ENCODE measurements around the gene BOLL. TPM values are rescaled to one million over a fixed set of nuclear protein-coding genes. Genes with fewer than 3 reads are reported as not detected.

BOLL gene
- total RNA-seq, 1 experiment from 2014 or later = not detected

GRCh38 chr2:197782126-197782525 lies 3.0 kb downstream of the BOLL start:
- no peak overlapping the region for H3K23ac ChIP-seq (ENCODE audit: insufficient read length, low read depth, low read length)
- no peak overlapping the region for H2AK5ac ChIP-seq (ENCODE audit: insufficient read length, low read length)
- no peaks in the 10 kb centered on the region for H3K4me1 Mint-ChIP-seq
- H3K9me3 Mint-ChIP-seq = peaks cover 2 to 4% of the 10 kb centered on the region in 2 experiments; a peak in 3 of 5 replicates
- WGBS (ENCODE audit: extremely low coverage, insufficient read length, low lambda C conversion rate) = no CpG with 5 or more reads among the region's 1 CpG
- no peaks in the 10 kb centered on the region for H3K79me1 ChIP-seq (ENCODE audit: insufficient read depth, low read depth, low read length, poor library complexity, severe bottlenecking)
- no peak overlapping the region for H2BK5ac ChIP-seq (ENCODE audit: insufficient read length, low read length)
- H3K23me2 ChIP-seq (ENCODE audit: insufficient read length, low read depth, low read length, poor library complexity, severe bottlenecking) = no peaks in the 10 kb centered on the region
- no peaks in the 10 kb centered on the region for H3K79me2 ChIP-seq (ENCODE audit: insufficient read depth, low read length)
- no peak overlapping the region for H3K4me2 ChIP-seq (ENCODE audit: insufficient read depth, insufficient read length, low read length)
- no peak overlapping the region for H3T11ph ChIP-seq (ENCODE audit: low read length)
- H3K4ac ChIP-seq (ENCODE audit: low read depth, low read length) = no peak overlapping the region
- no peaks in the 10 kb centered on the region for H4K20me1 ChIP-seq (ENCODE audit: control insufficient read depth, insufficient read depth, insufficient read length)
- no peak overlapping the region for H4K8ac ChIP-seq (replicated peaks; ENCODE audit: insufficient read length, low read depth, low read length)
- H3K27ac ChIP-seq (ENCODE audit: insufficient read length, low read depth, low read length) = no peak overlapping the region
- H3K27ac Mint-ChIP-seq = no peak overlapping the region
- no peak overlapping the region for H3K56ac ChIP-seq (ENCODE audit: insufficient read length, low read depth, low read length)
- H3K36me3 Mint-ChIP-seq (ENCODE audit: insufficient read depth in 1 of 3, low read depth in 3 of 3) = peaks cover 2 to 4% (median 2%) of the 10 kb centered on the region in 3 experiments; a peak in 2 of 7 replicates
- no peak overlapping the region for H4K5ac ChIP-seq (ENCODE audit: insufficient read length, low read depth, low read length)
- H3K4me1 ChIP-seq (ENCODE audit: insufficient read depth, low read length) = no peaks in the 10 kb centered on the region
- H3K9ac ChIP-seq (ENCODE audit: extremely low read depth, insufficient read length, low read length) = no peak overlapping the region
- H2BK15ac ChIP-seq (ENCODE audit: low read depth, low read length) = no peak overlapping the region
- no peak overlapping the region for H4K91ac ChIP-seq (ENCODE audit: insufficient read length, low read depth, low read length)
- no peak overlapping the region for H3K14ac ChIP-seq (ENCODE audit: insufficient read depth, low read length)
- H3K4me3 Mint-ChIP-seq = no peak overlapping the region
- no peak overlapping the region for H2BK20ac ChIP-seq (ENCODE audit: low read depth, low read length, poor library complexity, severe bottlenecking)
- no peak overlapping the region for H2BK12ac ChIP-seq (ENCODE audit: insufficient read length, low read depth, low read length)
- TF ChIP-seq CTCF (conservative IDR thresholded peaks at IDR 0.05) = no peak
- H2AFZ ChIP-seq (ENCODE audit: low read length) = no peak overlapping the region
- H2BK120ac ChIP-seq (ENCODE audit: low read depth, low read length, poor library complexity, severe bottlenecking) = no peak overlapping the region
- DNase-seq = no peak
- H3K27me3 Mint-ChIP-seq (ENCODE audit: low read depth) = peaks cover 26% of the 10 kb centered on the region
- no peaks in the 10 kb centered on the region for H3K9me3 ChIP-seq (ENCODE audit: control insufficient read depth, low read depth, low read length)
- no peaks in the 10 kb centered on the region for H3K27me3 ChIP-seq (ENCODE audit: insufficient read depth, low read length)
- H3K18ac ChIP-seq (ENCODE audit: insufficient read length, low read depth, low read length) = no peak overlapping the region

Measured in H9 (cell line).